GM18519 (cell line): ENCODE measurements around the gene RGS3.
A peak's percentile ranks its signal among the peaks of the same experiment; 100 is the strongest.

Experiments
- ATAC-seq: cut with Tn5 transposase; IDR thresholded peaks from one replicate; pipeline ENCODE4 v1.9.1; 2021; ENCODE audit warnings: mild to moderate bottlenecking, moderate library complexity; ENCODE audit not compliant: unreplicated experiment, low FRiP score

The RGS3 gene

GRCh38 chr9:113613815-113614413, 150.4 kb downstream of the RGS3 start:
- ATAC-seq = no peak

DNA sequence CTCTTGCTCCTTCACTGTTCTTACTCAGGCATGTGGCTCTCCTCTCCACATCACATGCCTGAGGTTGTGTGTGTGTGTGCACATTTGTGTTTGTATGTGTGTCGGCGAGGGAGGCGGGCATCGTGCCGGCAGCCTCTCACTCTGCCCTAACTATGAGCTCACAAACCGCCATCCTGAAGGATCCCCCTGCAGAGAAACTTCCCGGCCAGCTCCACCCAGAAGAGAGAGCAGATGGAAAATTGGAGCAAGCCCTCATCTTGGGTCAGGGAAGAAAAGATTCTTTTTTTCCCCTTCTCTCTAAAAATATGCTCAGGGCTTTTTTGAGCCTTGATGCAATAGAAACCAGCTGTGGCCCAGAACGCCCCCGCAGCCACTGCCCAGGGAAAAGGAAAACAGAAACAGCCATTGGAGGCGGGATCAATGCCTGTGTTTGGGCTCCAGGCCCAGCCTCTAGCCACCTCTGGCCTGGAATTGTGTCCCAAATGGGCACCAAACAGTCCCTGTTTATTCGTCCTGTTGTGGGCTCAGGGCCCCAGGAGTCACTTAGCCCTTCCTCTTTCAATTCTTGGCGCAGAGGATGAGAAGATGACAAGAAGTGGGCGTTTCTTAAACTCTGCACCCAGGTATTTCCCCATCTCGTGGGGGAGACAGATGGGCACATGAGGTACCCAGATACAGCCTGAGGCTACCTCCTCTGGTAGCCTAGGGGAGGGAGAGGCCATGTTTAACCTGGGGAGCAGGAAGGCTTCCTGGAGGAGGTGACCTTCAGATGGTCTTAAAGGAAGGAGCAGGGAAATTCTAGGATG, 151.5 kb downstream of the RGS3 start:
- ATAC-seq = no peak

GRCh38 chr9:113616116-113616515, 152.6 kb downstream of the RGS3 start:
- ATAC-seq = no peak

DNA sequence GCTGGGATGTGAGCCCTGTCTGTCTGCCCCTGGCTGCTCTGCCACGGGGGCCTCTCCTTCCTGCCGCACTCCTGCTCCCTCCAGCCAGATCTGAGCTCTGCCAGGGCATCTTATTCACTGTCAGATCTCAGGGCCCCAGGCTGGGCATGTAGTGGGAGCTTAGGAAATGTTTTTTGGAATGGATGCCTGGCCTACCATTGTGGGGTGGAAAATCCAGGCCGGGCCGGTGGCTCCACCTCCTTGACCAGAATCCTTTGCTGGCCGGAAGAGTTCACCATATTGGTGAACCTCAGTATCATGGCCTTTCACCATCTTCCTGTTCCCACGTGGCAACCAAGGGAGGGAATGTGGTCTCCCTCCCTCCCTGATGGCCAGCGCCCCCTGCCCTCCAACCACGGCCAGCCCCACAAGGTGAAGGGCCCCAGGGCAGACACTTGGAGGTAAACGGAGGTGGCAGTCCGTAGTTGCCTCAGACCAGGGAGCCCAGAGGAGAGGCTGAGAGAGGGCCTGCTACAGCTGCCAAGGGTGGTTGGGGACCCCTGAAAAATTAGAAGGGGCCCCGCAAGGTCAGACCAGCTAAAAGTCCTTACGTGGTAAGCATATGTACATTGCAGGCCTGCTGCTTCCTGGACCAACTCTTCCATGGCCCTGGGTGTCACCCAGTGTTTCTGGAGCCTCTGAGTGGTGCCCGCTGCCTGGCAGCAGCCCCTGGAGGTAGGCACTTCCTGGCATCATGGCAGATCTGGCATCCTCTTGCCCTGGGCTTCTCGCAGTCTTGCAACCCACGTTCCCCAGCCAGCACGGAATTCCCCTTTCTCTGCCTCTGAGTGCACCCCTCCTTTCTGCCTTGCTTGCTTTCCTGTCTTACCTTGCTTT, 153.3 kb downstream of the RGS3 start:
- no peak for ATAC-seq

DNA sequence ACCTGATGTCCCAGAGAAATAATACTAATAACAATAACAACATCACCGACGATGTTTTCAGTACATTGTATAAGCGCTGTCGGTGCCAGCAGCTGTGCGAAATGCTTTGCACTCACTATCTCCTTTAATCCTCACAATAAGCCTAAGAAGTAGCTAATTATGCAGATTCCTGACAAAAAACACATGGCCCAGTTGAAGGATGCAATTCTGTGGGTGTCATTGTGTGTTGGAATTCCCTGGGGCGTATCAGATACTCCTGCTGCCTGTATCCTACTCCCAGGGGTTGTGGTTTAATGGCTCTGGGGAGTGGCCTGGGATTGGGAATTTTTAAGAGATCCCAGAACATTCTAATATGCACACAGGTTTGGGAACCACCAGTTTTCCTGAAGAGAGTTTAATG, 154.0 kb downstream of the RGS3 start:
- no peak for ATAC-seq

GRCh38 chr9:113618836-113619490, 155.4 kb downstream of the RGS3 start:
- ATAC-seq = no peak

GRCh38 chr9:113619491-113620376, 156.2 kb downstream of the RGS3 start:
- ATAC-seq = no peak

- ATAC-seq = no peak
These were observed 157.0 kb downstream of the RGS3 start for GRCh38 chr9:113620377-113621161.

GRCh38 chr9:113621309-113621791, 157.8 kb downstream of the RGS3 start:
- no peak for ATAC-seq

DNA sequence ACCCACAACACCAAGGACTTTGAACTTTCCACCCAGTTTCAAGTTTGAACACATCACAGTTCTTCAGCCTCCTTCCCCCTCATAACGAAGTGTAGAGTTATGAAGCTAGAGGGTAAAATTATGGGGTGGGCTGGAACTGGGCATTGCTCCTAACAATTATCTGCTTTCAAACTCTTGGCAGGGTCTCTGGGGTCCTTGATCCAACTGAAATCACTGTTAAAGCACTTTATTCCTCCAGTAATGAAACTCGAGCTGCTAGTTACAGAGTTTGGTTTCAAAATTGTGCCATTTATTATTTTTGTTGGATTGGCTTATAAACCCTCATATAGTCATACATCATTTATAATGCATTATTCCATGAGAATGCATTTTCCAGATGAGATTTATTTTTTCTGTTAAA, 158.5 kb downstream of the RGS3 start:
- ATAC-seq = no peak

DNA sequence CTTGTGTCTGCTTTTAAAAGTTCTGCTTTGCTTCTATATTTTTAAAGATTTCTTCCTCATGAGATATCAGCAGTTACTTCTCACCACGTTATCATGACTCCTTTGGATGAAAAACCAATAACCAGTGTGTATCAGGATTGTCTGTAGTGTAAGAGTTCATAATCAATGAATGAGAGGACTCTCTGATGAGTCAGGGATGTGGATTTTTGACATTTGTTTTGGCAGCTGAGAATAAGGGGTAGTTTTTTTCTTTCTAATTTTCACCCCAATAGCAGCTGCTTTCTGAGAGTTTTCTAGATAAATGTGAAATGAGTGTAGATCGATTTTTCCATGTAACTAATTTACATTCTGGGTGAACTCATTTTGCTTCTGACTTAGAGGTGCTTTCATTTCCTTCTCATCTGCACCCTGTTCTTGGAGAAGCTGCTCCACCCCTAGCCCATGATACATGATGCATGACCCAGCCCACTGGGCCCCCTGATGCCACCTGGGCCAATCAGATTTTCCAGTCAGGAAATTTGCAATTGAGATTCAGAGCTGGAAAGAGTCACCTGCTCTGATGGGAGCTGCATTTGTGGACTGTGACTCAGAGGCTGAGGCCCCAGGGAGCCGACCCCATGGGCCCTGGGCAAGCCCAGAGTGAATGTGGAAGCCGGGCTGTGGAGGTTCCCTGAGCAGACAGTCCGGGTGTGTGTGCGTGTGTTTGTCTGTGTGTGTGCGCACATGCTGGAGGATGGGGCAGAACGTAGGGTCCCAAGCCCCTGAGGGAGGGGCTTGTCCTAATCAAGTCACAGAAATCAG, 159.3 kb downstream of the RGS3 start:
- ATAC-seq = peak; percentile 60

- no peak for ATAC-seq
These were observed 160.4 kb downstream of the RGS3 start for GRCh38 chr9:113623851-113624485.

GRCh38 chr9:113624721-113625120, 161.2 kb downstream of the RGS3 start:
- no peak for ATAC-seq

DNA sequence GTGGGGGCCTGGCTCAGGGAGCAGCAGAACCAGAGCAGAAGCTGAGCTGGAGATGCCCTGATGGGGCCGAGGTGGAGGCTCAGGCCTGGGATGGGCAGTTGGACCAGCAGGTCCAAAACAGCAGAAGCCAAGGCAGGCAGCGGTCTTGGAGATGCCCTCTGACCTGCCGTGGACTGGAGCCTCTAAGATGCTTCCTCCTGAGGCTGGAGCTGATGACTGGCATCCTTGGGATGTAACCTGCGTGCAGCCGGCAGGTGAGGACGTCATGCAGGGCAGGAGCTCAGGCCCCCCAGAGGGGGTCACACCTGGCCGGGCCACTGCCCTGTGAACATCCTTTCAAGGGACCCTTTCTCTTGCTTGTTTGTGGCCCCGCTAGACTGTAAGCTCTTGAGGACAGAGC, 162.0 kb downstream of the RGS3 start:
- ATAC-seq = no peak

DNA sequence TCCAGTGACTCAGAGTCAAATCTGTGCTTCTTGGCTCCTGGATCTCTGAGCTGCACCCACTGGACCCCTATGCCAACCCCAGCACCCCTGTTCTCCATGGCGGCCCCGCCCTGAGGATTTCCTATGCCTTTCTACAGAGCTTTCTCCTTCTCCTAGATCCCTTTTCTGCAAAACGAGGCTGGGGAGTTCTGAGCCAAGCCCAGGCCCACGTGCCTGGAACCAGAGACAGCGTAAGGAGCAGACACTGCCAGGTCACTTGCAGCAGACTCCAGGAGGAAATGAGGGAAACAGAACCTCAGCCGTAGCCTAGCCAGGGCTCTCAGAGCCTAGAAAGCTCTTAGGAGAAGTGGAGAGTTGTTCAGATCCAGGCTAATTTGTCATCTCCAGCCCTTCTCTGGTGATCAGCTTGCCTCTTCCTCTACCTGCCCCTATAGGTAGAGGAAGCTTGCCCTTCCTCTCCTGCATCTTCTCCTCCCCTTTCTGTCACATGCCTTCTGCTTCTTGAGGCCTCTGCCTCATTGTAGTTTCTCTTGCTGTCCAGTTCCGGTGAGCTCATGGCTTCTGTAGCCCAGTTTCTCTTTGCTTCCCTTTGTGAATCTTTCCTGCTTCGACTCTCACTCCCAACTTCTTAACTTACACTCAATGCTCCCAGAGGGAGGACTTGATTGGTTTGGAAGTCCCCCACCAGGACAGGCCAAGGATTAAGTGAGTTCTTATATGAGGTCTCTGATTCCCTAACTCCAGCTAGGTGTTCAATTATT, 163.4 kb downstream of the RGS3 start:
- ATAC-seq = no peak

- ATAC-seq = no peak
These were observed 165.1 kb downstream of the RGS3 start for GRCh38 chr9:113628621-113629020.
